Astrocyte of the hippocampus (primary cell): Measurements from ENCODE around the gene ICE1.
"Not testable (repeated sequence)": the region's sequence is repeated elsewhere in the genome, so short reads cannot be mapped to it uniquely, and the experiment has no call there.

Experiments
- DNase-seq: peaks from one replicate; pipeline ENCODE4 v3.0.0; 2011; ENCODE audit warnings: low read depth, low spot score

ICE1 gene

GRCh38 chr5:5404381-5404780 is 18.1 kb upstream of the ICE1 start:
- no peak for DNase-seq

- DNase-seq: no peak
Measured at GRCh38 chr5:5405441-5405840, 17.0 kb upstream of the ICE1 start.

DNA sequence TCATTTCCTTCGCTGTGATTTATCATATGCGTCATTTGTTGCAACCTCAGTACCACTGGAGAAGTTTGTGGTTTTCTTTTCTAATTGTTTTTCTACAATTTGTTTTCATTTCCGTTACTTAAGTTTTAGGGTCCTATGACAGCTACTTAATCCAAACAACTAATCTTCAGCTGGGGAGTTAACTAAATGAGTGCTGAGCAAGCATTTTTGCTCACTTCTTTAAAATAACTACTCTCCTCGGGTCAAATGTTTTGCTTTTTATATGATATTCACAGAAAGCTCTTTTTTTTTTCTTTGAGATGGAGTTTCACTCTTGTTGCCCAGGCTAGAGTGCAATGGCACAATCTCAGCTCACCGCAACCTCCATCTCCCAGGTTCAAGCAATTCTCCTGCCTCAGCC is 14.6 kb upstream of the ICE1 start:
- no peak for DNase-seq

GRCh38 chr5:5409151-5409810 is 13.2 kb upstream of the ICE1 start:
- no peak for DNase-seq

DNA sequence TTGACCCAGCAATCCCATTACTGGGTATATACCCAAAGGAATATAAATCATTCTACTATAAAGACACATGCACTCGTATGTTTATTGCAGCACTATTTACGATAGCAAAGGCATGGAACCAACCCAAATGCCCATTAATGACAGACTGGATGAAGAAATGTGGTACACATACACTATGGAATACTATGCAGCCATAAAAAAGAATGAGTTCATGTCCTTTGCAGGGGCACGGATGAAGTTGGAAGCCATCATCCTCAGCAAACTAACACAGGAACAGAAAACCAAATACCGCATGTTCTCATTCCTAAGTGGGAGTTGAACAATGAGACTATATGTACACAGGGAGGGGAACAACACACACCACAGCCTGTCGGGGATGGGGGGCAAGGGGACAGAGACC is 8.6 kb upstream of the ICE1 start:
- DNase-seq: not testable (repeated sequence)

GRCh38 chr5:5414999-5415398 is 7.5 kb upstream of the ICE1 start:
- no peak for DNase-seq

GRCh38 chr5:5416733-5417132 is 5.7 kb upstream of the ICE1 start:
- DNase-seq: no peak

DNA sequence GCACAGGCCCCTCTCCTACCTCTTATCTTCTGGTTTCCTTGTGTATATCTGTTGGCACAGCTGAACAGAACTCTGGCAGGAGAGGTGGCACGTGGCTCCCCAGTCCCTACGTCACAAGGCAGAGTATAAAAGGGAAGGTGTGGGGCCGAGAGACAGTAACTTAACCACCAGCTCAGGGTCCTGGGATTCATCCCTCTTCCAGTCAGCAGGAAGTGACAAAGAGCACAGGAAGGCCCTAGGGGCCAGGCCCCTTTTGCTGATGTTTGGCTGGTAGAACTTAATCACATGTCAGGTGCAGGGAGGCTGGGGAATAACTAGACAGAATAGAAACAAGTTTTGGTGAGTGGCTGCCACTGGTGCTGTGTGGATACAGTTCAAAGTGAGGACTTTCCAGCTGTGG is 4.5 kb upstream of the ICE1 start:
- no peak for DNase-seq

DNA sequence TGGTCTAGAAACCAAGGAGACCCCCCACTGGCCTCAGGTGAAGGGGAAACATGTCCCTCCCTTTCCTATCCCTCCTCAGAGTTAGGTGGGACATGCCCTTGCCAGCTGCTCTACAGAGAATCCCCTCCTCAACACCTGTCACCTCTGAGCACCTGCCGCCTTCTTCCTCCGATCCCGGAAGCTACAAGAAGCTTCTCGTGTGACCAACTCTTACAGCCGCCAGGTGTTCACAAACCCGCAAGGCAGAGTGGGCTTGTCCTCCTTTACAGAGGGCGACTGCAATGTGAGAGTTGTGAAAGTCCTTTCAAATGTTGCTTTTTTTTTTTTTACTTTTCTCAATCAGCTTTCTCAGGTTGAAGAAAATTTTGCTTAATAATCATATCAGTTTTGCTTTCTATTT is 3.7 kb upstream of the ICE1 start:
- no peak for DNase-seq

- DNase-seq: peak; percentile 73
Measured at GRCh38 chr5:5419291-5420210, 2.9 kb upstream of the ICE1 start.

DNA sequence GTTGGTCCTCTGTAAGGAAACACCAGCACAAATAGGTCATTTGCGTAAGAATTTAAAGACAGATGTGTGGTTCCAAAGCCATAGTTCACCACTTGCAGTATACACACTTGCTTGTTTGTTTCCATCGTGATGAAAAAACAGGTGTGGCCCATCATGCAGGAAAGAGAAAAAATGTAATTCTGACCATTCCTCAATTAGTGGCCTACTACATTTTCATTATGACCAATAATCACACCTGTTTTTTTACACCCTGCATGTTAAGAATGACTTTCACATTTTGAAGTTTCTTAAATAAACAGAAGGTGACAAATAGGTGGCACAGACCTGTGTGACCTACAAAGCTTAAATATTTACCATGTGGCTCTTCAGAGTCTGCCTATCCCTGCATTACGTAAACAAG is 2.2 kb upstream of the ICE1 start:
- DNase-seq: no peak

DNA sequence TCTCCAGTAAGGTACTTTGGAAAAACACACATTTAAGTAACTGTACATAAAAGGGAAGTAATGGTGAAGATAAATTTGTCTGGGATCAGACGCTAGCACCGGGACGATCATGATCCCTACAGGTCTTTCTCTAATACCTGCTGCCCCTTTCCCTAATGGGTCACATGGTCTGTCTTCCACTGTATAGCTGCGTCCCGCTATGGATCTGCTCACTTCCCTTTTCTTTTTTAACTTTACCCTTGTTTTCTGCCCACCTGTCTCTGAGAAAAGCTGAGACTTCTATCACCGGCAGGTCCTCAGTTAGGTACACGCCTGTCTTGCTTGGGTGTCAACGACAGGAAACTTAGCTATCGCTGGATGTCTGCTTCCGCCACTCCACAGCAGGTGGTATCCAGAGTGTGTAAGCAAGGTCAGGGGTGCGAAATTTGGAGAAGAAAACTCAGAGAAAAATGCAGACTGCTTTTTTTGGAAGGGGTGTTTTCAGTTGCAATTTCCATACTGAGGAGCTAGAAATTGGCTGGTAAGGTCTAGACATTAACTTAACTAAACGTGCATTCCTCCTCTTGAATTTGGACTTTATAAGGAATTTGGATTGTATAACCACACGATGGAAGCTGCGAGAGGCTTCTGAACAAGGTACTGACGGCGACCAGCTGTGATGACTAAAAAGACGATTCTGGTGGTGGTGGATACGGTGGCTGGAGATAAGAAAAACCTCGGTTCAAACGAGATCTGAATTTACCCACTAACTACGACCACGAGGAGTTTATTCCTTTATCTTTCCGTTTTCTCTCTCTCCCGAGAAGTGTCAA is 1.1 kb upstream of the ICE1 start:
- no peak for DNase-seq

DNA sequence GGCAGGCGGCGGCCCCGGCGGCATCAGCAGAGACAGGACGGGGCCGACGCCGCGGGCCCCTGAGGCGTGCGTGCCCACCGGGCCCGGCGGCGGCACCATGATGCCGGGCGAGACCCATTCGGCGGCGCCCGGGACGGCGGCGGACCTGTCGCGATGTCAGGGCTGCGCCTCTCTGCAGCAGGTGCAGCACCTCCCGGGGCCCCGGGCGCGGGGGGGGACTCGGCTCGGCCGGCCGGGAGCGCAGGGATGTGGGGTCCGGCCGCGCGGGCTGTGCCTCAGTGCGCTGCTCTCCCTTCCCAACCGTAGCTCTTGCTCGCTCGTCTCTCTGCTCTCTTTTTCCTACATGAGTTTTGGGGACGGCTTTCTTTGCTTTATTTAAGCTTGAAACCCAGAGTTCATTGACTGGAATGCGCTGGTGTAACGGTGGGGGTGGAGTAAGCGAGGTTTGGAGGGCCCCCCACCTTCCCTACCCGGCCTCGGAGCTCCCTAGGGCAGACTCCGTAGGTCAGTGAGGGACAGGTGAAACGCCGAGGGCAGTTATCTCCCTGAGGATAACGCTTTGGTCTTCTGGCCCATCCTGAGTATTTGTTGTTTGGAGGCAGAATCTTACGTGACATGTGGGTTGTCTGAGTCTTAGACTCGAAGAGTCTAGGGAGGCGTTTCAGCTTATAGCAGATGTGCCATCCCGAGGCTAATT is 490 bp downstream of the ICE1 start:
- DNase-seq: peak; percentile 8

DNA sequence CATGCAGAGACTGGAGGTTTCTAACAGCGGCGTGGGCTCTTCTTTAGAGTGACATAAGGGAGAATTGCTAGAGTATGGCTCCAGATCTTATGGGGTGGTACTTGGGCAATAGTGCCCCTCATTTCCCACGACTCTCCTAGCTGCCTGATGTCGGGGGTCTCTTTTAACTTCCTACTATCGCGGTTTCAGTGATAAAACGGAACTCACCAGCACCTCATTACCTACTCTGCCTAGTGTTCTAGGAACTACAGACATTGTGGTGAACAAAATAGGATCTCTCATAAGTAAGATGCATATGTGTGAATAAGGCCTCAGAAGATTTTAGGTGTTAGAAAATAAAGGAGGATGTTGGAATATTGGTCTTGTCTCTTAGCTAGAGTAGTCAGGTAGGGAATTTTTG is 1.1 kb downstream of the ICE1 start:
- DNase-seq: no peak

GRCh38 chr5:5424736-5425135 is 2.3 kb downstream of the ICE1 start:
- DNase-seq: peak; percentile 55

GRCh38 chr5:5430136-5430535 is 7.7 kb downstream of the ICE1 start:
- no peak for DNase-seq

GRCh38 chr5:5432020-5432707 is 9.7 kb downstream of the ICE1 start:
- DNase-seq: peak; percentile 21

DNA sequence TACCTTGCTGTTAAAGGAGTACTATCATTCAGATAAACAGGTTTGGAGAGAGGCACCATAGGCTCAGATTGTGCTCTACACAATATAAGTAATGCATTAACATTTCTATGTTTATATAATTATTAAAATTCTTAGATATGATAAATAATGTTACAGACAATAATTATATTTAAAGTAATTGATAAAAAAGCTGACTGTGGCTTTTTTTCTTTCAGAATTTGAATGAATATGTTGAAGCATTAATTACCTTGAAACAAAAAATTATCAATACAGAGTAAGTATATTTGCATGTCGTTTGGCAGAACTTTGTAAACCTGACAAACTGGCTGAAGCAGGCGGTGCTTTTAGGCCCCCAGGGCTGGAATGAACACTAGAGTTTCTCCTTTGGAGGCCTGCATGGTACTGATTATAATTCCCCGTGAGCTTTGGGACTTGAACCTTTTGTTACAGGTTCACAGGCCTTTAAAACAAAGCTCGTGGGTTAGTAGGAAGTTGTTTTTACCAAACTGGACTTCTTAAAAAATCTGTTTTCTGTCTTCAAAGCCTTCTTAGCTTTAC is 13.8 kb downstream of the ICE1 start:
- DNase-seq: no peak

DNA sequence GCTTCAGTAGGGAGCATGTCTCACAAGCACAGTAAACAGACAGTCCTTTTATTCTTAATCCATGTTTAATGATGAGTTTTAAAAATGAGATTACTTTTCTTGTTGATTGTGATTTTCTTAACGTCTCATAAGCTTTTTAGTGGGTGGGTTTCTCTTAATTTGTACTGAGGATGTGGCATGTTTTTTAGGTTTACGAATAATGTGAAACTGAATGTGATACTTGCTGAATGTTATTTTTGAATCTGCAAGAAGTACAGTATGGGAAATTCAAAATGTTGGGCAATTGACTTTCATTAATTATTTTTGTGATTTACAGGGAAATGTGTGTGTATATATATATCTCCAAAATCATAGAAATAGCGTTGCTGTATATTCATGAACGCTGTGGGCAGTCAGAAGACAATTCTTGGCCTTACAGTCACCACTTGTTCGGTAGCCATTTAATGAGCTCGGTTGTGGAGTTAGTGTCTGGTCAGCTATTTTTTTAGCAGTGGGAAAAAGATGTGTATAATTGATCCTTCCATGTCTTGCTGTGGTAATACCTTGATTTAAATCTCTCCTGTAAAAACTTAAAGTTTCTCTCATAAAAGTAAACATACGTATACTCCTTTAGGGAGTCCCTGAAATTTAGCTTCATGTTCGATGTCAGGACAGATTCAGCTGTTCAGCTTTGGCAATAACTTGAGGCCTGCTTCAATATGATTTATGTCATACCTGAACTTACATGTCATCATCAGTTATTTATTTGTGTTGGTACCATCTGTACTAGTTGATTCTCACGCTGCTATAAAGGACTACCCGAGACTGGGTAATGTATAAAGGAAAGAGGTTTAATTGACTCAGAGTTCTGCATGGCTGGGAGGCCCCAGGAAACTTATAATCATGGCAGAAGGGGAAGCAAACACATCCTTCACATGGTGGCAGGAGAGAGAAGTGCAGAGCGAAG is 15.0 kb downstream of the ICE1 start:
- DNase-seq: no peak

GRCh38 chr5:5451863-5452262 is 29.4 kb downstream of the ICE1 start:
- no peak for DNase-seq
